Embryonic facial prominence (tissue), 1 donor: Measurements from ENCODE around the gene PDE4D.
"Not testable (repeated sequence)": the region's sequence is repeated elsewhere in the genome, so short reads cannot be mapped to it uniquely, and the experiment has no call there.

Experiments
- DNase-seq: peaks from one replicate; pipeline ENCODE4 v3.0.0-alpha.2; 2016; ENCODE audit errors: extremely low spot score

PDE4D gene

DNA sequence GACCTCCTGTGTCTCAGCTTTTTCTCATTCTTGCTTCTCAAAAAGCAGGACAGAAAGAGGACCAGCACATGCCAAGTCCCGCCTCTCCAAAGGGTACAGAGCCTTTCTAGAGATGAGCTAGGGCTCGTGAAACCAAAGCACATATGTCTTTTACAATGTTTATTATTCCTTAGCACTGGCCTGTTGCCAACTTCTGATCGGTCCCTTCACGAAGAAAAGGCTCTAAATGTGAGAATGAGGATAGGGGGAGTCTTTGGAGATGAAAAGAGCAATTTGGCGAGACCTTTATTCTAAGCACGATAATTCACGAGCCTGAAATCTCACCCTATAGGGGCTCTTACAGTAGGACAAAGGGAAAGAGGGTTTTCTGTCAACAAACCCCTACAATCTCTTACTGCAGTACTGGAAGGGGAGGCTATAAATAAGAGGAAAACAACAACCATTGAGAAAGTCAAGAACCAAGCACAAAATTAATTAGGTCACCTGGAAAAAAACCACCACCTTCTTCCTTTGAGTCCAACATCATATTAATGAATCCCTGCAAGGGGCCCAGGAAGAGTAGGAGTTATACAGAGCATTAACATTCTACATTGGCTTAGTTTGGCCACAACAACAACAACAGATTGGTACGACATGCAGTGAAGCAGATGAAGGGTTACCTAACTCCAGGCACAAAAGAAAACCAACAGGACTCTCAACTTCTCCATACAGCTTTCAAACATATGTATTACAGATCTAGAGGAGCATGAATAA, 309.5 kb downstream of the PDE4D start:
- DNase-seq = no peak

DNA sequence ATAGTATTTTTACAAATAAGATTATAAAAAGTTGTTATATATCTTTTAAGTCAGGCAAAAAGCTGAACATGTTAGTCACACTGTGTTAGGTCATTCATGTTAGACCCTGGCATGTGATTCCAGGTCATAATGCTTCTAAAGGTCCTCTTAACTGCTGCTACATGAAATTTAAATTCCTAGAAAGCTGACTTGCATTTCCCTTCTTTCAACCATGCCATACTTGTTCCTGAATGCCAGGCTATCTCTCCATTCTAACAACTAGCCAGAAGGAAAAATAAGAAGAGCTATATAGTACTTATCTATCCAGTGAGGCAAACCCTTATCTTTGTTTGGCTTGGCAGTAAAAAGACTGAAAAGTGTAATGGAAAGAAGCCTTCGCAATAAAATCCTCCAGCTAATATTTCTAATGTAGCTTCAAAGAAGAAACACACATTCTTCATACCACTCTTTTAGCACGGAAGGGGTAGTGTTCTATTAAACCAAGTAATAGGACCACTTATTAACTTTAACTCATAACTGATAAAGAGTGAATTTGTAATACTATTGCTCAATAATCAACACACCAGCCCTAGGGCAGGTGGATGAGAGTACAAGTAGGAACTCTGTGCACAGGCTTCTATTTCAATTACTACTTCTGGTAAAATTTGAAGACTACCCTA, 310.2 kb downstream of the PDE4D start:
- DNase-seq = no peak

DNA sequence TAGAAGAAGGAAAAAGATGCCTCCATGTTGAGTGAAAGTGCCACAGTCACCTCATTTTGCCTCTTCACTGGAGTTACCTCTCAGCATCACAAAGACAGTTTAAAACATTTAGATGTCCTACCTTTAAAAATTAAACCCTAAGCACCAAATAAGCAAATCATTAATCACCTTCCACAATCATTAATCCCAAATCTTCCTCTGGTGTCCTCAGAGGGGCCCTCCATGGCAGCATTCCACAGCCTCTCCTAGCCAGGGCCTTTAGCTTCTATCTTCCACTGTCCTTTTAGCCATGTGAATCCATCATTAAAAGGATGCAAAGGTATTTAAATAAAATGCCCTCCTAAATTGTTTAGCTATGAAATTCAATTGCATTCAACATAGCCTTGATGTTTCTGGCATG, 310.8 kb downstream of the PDE4D start:
- no peak for DNase-seq

DNA sequence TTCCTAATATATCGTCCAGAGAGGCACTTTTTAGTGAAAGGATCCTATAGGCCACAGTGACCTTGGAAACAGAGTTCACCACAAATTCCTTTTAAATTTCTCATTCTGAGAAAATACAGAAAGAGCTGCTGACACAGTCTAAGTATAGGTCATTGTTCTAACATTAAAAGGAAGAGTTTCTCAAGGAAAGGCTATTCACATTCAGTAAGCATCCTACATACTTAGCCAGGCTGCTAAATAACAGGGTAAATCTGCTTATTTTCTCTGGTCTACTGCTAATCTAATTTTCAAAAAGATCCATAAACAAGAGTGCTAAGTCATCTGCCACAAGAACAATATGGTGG, 313.7 kb downstream of the PDE4D start:
- DNase-seq = no peak

DNA sequence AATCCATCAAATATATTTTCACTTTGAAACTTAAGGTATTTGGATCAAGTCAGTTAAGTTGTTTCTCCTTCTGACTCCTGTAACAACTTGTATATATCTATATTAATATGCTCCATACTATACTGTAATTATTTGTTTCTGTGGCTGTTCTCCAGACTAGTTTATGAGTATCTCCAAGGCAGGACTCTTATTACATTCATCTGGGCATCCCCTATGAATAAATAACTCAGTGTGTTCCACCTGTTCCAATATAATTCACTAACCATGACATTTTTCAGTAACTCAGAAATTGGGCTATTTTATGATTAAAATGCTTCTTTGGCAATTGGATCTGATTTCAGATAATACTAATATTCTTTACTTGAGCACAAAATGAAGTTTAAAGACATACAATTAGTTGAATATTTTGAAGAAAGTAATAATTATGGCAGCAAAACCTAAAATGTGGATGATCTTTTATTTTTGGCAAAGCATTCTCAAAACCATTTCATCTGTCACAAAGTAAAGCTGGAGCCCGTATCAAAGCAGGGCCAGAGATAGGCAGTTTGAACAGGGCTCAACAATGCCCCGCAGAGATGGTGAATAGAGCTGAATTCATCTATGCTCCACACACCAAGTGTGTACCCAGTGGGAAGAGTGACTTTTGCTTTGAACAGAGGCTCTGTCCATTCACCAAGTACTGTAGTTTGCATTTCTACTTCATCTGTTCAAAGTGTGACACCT, 314.3 kb downstream of the PDE4D start:
- DNase-seq = no peak

- no peak for DNase-seq
Measured at GRCh38 chr5:59577485-59577884, 316.0 kb downstream of the PDE4D start.

DNA sequence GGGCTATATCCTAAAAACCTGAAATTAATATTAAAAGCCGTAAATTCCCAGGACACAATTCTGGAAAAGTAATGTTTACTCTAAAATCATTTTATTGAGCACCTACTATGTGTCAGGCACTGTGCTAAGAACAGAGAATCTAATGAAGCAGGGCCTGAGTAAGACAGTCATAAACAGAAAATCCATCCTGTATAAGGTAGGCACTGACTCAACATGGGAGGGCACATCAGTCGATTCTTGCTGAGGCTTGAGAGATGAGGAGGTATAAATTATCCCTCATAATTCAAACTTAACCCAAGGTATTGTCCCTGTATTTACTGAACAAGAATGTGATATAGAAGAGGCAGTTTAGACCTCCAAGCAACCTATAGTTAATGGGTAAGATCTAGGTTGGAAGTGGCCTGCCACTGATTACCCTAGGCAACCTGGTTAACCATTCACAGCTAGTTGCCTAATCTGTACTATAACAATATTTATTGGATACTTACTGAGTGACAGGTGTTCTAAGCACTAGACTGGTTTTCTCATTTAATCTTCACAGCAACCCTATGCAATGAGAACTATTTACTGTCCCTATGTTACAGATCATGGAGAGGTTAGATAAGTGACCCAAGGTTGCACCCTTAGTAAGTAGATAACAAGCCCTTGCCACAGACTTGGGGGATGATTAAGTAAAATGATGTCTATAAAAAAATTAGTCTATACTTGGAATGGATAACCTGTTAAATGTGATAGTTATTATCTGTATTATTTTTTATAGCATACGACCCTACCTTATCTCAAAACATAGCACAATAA, 317.7 kb downstream of the PDE4D start:
- no peak for DNase-seq

DNA sequence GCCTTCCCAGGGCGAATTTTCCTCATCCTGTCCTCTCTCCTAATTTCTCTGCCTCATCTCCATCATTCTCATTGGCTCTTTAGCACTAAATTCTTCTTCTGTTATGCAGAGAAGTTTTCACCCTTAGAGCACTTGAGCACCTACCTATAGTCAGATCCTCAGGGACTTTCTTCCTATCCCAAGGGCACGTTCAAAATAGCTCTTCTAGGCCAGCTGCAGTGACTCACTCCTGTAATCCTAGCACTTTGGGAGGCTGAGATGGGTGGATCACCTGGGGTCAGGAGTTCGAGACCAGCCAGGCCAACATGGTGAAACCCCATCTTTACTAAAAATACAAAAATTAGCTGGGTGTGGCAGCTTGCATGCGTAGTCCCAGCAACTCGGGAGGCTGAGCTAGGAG, 320.0 kb downstream of the PDE4D start:
- DNase-seq = not testable (repeated sequence)

DNA sequence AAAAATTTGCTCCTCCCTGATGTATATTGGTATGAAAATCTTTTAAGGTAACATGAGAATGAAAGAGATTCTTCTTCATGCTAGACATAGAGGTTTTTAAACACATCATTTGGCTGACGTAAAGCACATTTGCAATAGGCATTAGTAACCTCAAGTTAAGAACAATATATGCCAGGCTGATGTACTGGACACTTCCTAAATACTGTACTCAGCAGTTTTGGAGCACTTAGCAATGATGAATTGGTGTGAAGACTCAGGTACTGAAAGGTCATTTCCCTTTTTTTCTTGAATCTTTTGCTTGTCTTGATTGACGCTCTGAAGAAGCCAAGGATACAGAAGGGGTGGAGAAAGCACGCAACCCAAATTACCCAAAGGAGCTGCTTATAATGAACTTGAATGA, 322.5 kb downstream of the PDE4D start:
- no peak for DNase-seq

DNA sequence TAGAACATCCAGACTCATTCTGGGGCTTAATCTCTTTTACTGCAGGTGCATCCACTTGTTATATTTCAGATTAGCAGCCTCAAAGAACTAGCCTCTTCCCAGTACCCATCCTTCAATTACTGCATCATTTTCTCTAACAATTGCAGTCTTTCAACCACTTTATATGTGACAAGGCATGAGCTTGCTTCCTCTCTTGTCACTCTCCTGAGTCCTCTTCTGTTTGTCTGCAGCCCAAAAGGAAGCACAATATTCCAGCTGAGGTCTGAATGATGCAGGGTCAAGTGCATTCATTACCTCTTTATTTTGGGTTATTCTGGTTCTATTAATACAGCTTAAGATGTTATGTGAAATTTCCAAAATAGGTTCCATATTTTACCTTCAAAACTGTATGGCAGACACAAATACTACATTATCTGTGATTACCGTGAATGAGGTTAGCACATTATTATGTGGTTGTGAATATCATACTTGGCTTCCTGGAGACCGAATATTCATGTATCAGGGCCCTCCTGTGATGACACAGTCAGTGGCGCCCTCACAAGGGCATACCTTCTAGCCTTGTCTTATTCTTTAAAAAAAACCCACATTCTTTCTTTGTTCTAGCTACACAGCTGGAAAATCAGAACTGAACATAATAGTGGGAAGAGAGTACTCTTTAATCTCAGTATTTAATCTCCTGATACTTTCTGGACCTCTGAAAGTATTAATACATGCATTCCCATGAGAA, 323.8 kb downstream of the PDE4D start:
- DNase-seq = no peak

- DNase-seq = no peak
Measured at GRCh38 chr5:59569158-59569557, 324.4 kb downstream of the PDE4D start.

DNA sequence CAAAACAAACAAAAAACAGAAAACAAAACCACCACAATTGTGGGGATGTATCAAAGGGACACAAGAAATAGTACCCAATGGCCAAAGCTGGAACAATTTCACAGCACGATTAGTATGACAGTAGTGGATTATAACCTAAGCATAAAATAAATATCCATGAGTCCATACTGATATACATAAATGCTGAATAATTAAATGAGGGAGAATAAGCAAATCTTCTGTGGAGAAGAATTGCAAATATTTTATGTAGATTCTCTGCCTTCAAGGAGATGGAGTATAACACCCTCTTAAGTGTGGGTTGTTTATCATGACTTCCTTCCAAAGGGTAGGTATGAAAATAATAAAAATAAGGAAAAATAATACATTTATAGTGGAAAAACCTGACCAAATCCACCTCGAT, 325.4 kb downstream of the PDE4D start:
- no peak for DNase-seq

- no peak for DNase-seq
Measured at GRCh38 chr5:59565551-59565950, 328.0 kb downstream of the PDE4D start.

- no peak for DNase-seq
Measured at GRCh38 chr5:59564895-59565294, 328.6 kb downstream of the PDE4D start.

GRCh38 chr5:59562756-59563389, 330.7 kb downstream of the PDE4D start:
- DNase-seq = no peak

GRCh38 chr5:59560553-59560952, 333.0 kb downstream of the PDE4D start:
- DNase-seq = no peak

DNA sequence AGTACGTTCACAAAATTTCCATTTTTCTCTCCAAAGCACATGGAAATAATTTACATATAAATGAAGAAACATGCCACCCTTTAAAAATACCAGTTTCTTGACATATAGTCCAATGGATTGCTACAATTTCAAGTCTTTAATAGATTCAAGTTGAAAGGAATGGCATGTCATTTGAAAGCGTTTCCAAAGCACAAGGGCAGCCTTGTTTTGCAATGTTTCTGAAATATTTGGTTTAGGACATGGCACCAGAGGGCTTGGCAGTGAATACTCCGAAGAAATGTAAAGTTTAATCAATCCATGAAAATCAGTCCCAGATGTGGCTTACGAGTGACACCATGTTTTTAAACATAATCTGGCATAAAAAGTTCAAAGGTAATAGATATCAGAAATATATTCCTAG, 333.7 kb downstream of the PDE4D start:
- peak; percentile 54 for DNase-seq

DNA sequence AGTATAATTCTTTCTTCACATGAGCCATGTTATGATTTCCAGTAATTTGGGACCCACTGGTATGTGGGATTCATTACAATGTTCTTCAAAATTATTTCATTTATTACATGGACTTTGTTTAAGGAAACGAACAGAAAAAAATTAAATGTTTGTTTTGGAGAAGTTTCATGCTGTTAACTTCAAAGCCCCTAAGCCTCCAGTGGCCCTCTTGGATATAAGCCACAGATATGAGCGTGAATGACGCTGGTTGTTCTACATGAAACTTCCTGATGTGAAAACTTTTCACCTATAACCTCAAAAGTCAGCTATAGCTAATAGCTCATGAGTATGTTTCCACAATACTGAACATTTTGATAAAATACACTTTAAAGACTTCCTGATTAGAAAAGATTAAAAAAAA, 334.2 kb downstream of the PDE4D start:
- no peak for DNase-seq

DNA sequence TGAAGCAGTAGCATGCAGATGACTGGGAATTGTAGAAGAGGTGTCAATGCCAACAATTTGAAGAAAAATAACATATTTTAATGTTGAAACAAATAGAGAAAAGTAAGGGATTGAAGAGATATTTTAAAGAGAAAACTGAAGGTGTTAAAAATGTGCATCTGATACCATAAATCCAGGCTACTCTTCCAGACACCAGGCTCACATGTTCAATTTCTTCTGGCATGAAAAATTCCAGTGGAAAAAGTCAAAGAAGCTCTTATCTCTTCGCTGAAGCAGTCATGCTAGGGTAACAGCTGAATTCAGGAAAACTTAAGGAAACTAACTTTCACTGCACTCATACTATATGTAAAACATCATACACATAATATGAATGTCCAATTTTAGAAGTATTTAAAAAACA, 335.0 kb downstream of the PDE4D start:
- DNase-seq = no peak

GRCh38 chr5:59557572-59557971, 336.0 kb downstream of the PDE4D start:
- no peak for DNase-seq

DNA sequence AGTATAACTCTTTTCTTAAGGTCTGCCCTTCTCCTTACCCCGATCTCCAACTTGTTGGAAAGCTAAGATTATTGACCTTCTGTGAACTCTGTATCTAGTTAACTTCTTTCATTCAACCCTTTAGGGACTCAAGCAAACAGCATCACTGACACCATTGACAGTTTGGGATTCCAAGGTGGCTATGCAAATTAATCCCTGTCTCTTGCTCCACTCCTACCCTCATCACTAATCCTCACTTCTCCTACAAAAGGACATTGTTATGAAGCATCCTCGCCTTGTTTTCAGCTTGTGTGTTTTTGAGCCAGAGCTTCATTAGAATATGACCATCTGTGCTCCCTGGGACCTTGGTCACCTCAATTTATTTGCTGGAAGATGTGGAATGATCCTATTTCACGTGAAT, 337.9 kb downstream of the PDE4D start:
- DNase-seq = no peak
